Thymus (tissue), 11 donors: ENCODE data around the gene IGF2R. TPM values are rescaled to one million over a fixed set of nuclear protein-coding genes. Genes with fewer than 3 reads are reported as not detected.
A peak's percentile ranks its signal among the peaks of the same experiment; 100 is the strongest.

Experiments
- DNase-seq, 9 donors: peaks; one replicate each; pipeline ENCODE4 v3.0.0-alpha.2; 2013; ENCODE audit warnings: low spot score in 9 of 9, low read depth in 6 of 9, missing footprints in 1 of 9
- H3K27ac ChIP-seq, 2 donors: one replicate each; pipeline ENCODE4 v1.5.1; 2013; ENCODE audit warnings: control low read depth in 1 of 2, low read depth in 1 of 2, low read length in 1 of 2, mild to moderate bottlenecking in 1 of 2, moderate library complexity in 1 of 2
- H3K27me3 ChIP-seq, 2 donors: one replicate each; pipeline ENCODE4 v1.5.1; 2013; ENCODE audit warnings: low read length in 1 of 2; ENCODE audit not compliant: control insufficient read depth in 2 of 2, insufficient read depth in 1 of 2
- H3K36me3 ChIP-seq, 2 donors: one replicate each; pipeline ENCODE4 v1.5.1; 2013; ENCODE audit warnings: low read length in 1 of 2, mild to moderate bottlenecking in 1 of 2, moderate library complexity in 1 of 2; ENCODE audit not compliant: control insufficient read depth in 2 of 2, insufficient read depth in 2 of 2
- H3K4me1 ChIP-seq, 2 donors: one replicate each; pipeline ENCODE4 v1.5.1; 2013; ENCODE audit warnings: low read length in 2 of 2; ENCODE audit not compliant: control insufficient read depth in 2 of 2, insufficient read depth in 2 of 2
- H3K4me3 ChIP-seq, 2 donors: one replicate each; pipeline ENCODE4 v1.5.1; 2013; ENCODE audit warnings: low read length in 2 of 2, control low read depth in 1 of 2, mild to moderate bottlenecking in 1 of 2
- H3K9me3 ChIP-seq, 2 donors: one replicate each; pipeline ENCODE4 v1.5.1; 2013; ENCODE audit warnings: low read length in 1 of 2, mild to moderate bottlenecking in 1 of 2; ENCODE audit not compliant: control insufficient read depth in 2 of 2, insufficient read depth in 1 of 2
- WGBS: extraction: QIAGEN DNeasy Blood & Tissue Kit; methylation state at CpG from one replicate; pipeline ENCODE4 v1.1.7; 2013; 5-methylcytosine and 5-hydroxymethylcytosine counted together
- polyA plus RNA-seq: library from polyadenylated mRNA; stranded (reverse); fragments of 200-250 nt; gene quantifications from one replicate; pipeline ENCODE4 v1.2.3, GENCODE V29; 2013
- total RNA-seq: library from RNA; stranded (reverse); fragments of 120-200 nt; gene quantifications from one replicate; pipeline ENCODE4 v1.2.4, GENCODE V29; 2013
- donor health status: healthy.

IGF2R gene
- total and polyA plus RNA-seq, 2 donors = 16.3 to 16.6 TPM

DNA sequence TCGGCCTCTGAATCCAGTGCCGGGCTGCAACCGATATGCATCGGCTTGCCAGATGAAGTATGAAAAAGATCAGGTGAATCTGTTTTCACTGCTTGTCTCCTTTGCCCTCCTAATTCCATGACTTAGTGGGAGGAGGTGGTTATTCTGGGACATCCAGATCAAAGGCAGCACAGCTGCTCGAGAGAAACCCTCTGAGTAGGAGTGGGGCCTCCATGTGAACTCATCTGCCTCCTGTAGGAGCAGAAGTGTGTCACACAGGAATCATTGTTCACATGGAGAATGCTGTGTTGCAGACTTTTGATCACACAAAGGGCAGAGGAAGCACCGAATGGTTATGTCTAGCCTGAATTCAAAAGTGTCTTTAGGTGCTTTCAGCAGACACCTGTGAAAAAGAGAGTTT, 79.6 kb downstream of the IGF2R start:
- Histone ChIP-seq H3K36me3 (peaks cover 81 to 86% of the 10 kb centered on the region in 2 donors), H3K27ac (no peak overlapping the region), H3K4me1 (peaks cover 0 to 11% of the 10 kb centered on the region in 2 donors), H3K9me3 (no peaks in the 10 kb centered on the region), H3K27me3 (no peaks in the 10 kb centered on the region), H3K4me3 (no peak overlapping the region)
- WGBS = 94% methylated on average over 6 of the region's 6 CpGs
- DNase-seq = no peak

DNA sequence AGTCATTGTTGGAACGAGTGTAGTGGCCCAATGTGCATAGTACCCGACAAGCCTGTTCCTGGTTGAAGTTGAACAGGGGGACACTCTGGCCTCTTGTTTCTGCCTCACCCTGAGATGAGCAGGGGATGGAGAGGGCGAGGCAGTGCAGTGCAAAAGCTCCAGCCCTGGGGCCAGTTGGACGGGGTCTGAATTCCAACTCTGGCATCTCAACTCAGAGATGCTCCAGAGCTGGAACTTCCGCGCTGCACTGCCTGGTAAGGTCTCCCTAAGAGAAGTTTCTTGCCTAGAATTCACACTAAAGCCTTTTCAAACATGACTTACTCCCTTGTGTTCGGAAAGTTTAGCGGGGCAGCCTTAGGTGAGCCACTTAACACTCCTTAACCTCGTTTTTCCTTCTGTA, 80.5 kb downstream of the IGF2R start:
- Histone ChIP-seq H3K4me1 (peaks cover 0 to 11% of the 10 kb centered on the region in 2 donors), H3K9me3 (no peaks in the 10 kb centered on the region), H3K27me3 (no peaks in the 10 kb centered on the region), H3K36me3 (peaks cover 80 to 85% of the 10 kb centered on the region in 2 donors), H3K4me3 (no peak overlapping the region), H3K27ac (no peak overlapping the region)
- 97% methylated on average over 9 of the region's 9 CpGs for WGBS
- DNase-seq = no peak

DNA sequence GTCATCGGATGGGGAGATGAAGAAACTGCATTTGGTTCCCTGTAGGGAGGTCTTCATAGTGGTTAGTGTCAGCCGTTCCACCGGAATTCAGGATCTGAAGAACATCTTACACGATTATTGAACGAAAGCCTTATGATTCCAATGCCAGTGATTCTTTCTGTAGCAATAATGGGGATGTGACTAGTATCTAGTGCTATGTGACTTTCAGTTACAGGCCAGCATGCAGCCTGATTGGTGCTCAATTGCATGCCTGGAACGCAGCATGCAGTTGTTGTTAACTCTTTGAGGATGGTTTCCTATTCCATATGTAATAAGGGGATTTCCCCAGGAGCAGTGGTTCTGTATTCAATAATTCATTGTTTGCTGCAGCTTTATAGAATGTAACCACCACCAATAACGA, 81.1 kb downstream of the IGF2R start:
- H3K36me3 ChIP-seq = peaks cover 83 to 87% of the 10 kb centered on the region in 2 donors
- no peak for DNase-seq
- H3K4me1 ChIP-seq = peaks cover 0 to 8% of the 10 kb centered on the region in 2 donors
- WGBS = 98% methylated on average over 7 of the region's 7 CpGs
- H3K4me3 ChIP-seq = no peak overlapping the region
- no peaks in the 10 kb centered on the region for H3K9me3 ChIP-seq
- no peaks in the 10 kb centered on the region for H3K27me3 ChIP-seq
- H3K27ac ChIP-seq = no peak overlapping the region

DNA sequence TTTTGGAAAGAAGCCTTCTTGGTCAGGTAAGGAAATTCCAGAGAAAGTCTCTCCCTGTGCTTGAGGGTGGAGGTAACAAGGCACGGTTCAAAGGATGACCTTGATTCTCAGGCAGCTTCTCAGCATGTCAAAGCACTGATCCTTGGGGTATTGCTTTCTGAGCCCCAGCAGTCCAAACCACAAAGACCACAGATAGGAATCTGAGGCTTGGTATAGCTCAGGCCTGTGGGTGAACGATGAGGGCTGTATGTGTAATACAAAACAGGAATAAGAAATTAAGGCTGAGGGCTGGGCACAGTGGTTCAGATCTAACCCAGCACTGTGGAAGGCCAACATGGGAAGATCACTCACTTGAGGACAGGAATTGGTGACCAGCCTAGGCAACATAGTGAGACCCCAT, 82.5 kb downstream of the IGF2R start:
- peak in 1 of 9 donors; percentile 27 for DNase-seq
- no peaks in the 10 kb centered on the region for H3K27me3 ChIP-seq
- no peak overlapping the region for H3K27ac ChIP-seq
- H3K36me3 ChIP-seq = peaks cover 85 to 87% of the 10 kb centered on the region in 2 donors
- no peaks in the 10 kb centered on the region for H3K9me3 ChIP-seq
- WGBS = 12% methylated on average over 2 of the region's 2 CpGs
- peaks cover 0 to 10% of the 10 kb centered on the region in 2 donors for H3K4me1 ChIP-seq
- no peak overlapping the region for H3K4me3 ChIP-seq

DNA sequence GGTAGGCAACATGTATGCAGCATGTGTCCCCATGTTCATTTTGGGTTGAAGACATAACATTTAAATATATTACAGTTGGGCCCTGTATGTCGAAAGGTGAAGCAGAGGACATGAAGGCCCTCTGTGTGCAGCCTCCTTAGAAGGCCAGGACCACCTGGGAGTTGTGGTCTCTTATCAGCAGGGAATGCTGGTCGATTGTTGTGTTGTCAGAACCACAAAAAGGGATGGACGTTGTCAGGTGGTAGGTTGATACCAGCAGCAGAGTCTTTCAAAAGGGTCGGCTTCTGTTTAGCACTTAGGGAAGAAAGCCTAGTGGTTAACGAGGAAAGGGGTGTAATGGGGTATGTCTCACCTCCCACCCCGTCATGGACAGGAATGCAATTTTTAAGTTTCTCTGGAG, 85.4 kb downstream of the IGF2R start:
- H3K27me3 ChIP-seq = no peaks in the 10 kb centered on the region
- no peak overlapping the region for H3K27ac ChIP-seq
- H3K4me1 ChIP-seq = peaks cover 0 to 15% of the 10 kb centered on the region in 2 donors
- 94% methylated on average over 6 of the region's 6 CpGs for whole genome bisulfite sequencing
- H3K9me3 ChIP-seq = no peaks in the 10 kb centered on the region
- no peak for DNase-seq
- H3K36me3 ChIP-seq = peaks cover 82 to 85% of the 10 kb centered on the region in 2 donors
- H3K4me3 ChIP-seq = no peak overlapping the region

DNA sequence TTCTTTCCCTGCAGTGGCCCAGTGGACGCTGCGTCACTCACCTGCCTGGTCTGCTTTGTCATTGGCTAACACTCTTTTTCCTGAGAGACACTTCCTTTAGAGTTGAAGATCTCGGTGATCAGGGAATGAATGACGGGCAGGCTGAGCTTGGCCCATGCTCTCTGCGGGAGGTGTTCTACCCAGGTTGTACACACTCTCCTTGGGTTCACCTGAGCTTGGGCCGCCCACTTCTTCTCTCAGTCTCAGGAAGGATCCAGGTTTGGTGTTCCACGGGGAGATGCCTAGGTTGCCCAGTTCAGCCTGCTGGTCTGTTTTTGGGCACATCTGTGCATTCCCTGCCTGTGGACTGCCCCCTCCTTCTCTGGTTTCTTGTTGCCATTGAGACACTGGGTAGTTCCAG, 86.0 kb downstream of the IGF2R start:
- no peak overlapping the region for H3K4me3 ChIP-seq
- no peaks in the 10 kb centered on the region for H3K27me3 ChIP-seq
- H3K9me3 ChIP-seq = no peaks in the 10 kb centered on the region
- peaks cover 0 to 15% of the 10 kb centered on the region in 2 donors for H3K4me1 ChIP-seq
- no peak for DNase-seq
- no peak overlapping the region for H3K27ac ChIP-seq
- peaks cover 84 to 85% of the 10 kb centered on the region in 2 donors for H3K36me3 ChIP-seq
- WGBS = 97% methylated on average over 7 of the region's 7 CpGs

DNA sequence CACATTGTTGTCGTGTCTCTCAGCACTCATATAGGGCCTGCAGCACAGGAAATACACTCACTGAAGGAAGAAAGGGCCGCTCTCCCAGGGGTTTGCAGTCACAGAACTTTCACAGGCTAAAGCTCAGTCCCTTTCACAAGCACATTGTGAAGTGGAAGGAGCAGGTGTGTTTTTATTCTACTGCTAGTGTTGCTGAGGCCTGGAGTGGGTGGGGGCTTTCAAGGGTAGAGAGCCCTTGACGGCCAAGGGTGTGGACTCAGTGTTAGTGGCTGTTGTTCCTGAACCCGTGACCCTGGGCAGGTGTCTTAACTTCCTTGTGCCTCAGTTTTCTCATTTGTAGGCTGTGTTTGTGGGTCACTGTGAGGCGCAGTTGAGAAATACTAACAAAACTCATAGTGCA, 86.5 kb downstream of the IGF2R start:
- no peak overlapping the region for H3K27ac ChIP-seq

DNA sequence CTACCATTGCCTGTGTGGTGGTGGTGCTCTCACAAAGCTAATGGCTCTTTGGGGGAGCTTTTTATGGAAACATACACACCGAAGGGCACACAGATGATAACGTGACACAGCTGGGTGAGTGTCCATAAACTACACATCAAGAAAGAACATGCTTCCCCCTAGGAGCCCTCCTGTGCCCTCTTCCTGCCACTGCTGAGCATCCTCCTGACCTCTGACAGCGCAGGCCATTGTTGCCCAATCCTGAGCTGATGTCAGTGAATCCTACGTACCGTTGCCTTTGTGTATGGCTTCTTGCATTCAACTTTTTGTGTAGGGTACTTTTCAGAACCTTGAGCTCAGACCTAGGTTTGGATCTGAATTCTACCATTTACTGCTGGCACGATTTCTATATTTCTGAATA, 86.9 kb downstream of the IGF2R start:
- Histone ChIP-seq H3K27ac (no peak overlapping the region), H3K36me3 (peaks cover 84% of the 10 kb centered on the region in 2 donors)

More for the DNA sequence above, 86.5 kb downstream of the IGF2R start:
- WGBS = 98% methylated on average over 5 of the region's 5 CpGs
- no peaks in the 10 kb centered on the region for H3K27me3 ChIP-seq
- peaks cover 84 to 85% of the 10 kb centered on the region in 2 donors for H3K36me3 ChIP-seq
- peaks cover 0 to 15% of the 10 kb centered on the region in 2 donors for H3K4me1 ChIP-seq
- no peaks in the 10 kb centered on the region for H3K9me3 ChIP-seq
- no peak overlapping the region for H3K4me3 ChIP-seq
- no peak for DNase-seq

DNA sequence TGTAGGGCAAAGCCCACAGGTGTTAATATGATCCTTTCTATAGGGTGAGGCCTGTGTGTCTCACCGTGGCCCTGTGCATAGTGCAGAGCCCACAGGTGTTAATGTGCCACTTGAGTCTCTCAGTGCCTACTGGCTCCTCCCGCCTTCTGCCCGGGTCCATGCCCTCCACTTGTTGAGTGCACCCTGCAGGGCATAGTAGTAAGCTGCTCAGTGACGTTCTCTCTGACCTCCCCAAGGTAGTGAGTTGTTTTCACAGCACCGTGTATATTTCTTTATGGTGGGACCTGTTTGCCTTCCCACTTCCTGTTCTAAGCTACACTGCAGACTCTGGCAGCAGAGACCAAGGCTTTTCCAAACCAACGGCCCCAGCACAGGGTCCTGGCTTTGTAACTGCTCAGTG, 88.2 kb downstream of the IGF2R start:
- Histone ChIP-seq H3K36me3 (peaks cover 83 to 85% of the 10 kb centered on the region in 2 donors), H3K4me1 (peaks cover 0 to 7% of the 10 kb centered on the region in 2 donors), H3K9me3 (no peaks in the 10 kb centered on the region), H3K27ac (no peak overlapping the region), H3K27me3 (no peaks in the 10 kb centered on the region), H3K4me3 (no peak overlapping the region)
- WGBS = 65% methylated on average over 6 of the region's 6 CpGs
- peak in 1 of 9 donors; percentile 18 for DNase-seq

More for the DNA sequence above, 86.9 kb downstream of the IGF2R start:
- 90% methylated on average over 6 of the region's 6 CpGs for WGBS
- Histone ChIP-seq H3K4me3 (no peak overlapping the region), H3K4me1 (peaks cover 0 to 15% of the 10 kb centered on the region in 2 donors), H3K27me3 (no peaks in the 10 kb centered on the region), H3K9me3 (no peaks in the 10 kb centered on the region)
- DNase-seq = no peak
